Measurements from ENCODE around the gene ANKRD42. TPM values are rescaled to one million over a fixed set of nuclear protein-coding genes. Genes with fewer than 3 reads are reported as not detected.

ANKRD42 gene
- polyA plus RNA-seq, 2 of the 4 experiments (the other 2 are of a cell fraction), result 9.1 to 13.2 TPM

GRCh38 chr11:83235825-83236224 is 42.3 kb downstream of the ANKRD42 start:
- Histone ChIP-seq H3K4me2 (no peak overlapping the region), H3K27ac (no peak overlapping the region), H3K9me3 (no peaks in the 10 kb centered on the region), H3K4me3 (no peak overlapping the region), H3K4me1 (no peaks in the 10 kb centered on the region)
- 38% methylated on average over 1 of the region's 1 CpG for WGBS (ENCODE audit: missing lambda C conversion rate)
- ChIA-PET POLR2A (no interaction called here), CTCF (interaction anchor here (0.6 to 3.1 kb wide), 3 partner anchors 14 to 507 kb away, joined by 4 to 12 read pairs (median 4); no protein-coding TSS in a partner anchor)
- ATAC-seq (no peak), DNase-seq (ENCODE audit: low read depth in 1 of 2, low spot score in 1 of 2) (no peak), FAIRE-seq (no peak)
- TF ChIP-seq HEYL (CRISPR knock-in tag; IDR thresholded peaks at IDR 0.05), result no peak
- no peak for TF ChIP-seq EHF (CRISPR knock-in tag; IDR thresholded peaks at IDR 0.05)
- TF ChIP-seq TP53 (CRISPR knock-in tag; IDR thresholded peaks at IDR 0.05), result no peak
- no peak for TF ChIP-seq BHLHE40 (IDR thresholded peaks at IDR 0.05; ENCODE audit: low read depth, low read length)
- no peak for TF ChIP-seq ZNF302 (CRISPR knock-in tag; IDR thresholded peaks at IDR 0.05)
- TF ChIP-seq KDM5A (IDR thresholded peaks at IDR 0.05), result no peak
- no peak for TF ChIP-seq JUNB (IDR thresholded peaks at IDR 0.05)
- TF ChIP-seq HDAC2 (IDR thresholded peaks at IDR 0.05), result no peak
- TF ChIP-seq FOSL2 (IDR thresholded peaks at IDR 0.05), result no peak
- no peak for TF ChIP-seq FOSL2 (CRISPR knock-in tag; IDR thresholded peaks at IDR 0.05)
- TF ChIP-seq JUN (IDR thresholded peaks at IDR 0.05), result no peak

GRCh38 chr11:83238111-83238510 is 44.6 kb downstream of the ANKRD42 start:
- H3K9me3 ChIP-seq, result no peaks in the 10 kb centered on the region
- ChIA-PET CTCF (interaction anchor here (0.6 to 1.8 kb wide), 4 partner anchors 11 to 582 kb away, joined by 3 to 12 read pairs (median 4); no protein-coding TSS in a partner anchor), POLR2A (no interaction called here)
- no peak overlapping the region for H3K27ac ChIP-seq
- no peak for FAIRE-seq
- no peak for ATAC-seq
- H3K4me2 ChIP-seq, result no peak overlapping the region
- WGBS (ENCODE audit: missing lambda C conversion rate), result 33% methylated on average over 3 of the region's 3 CpGs
- no peaks in the 10 kb centered on the region for H3K4me1 ChIP-seq
- no peak overlapping the region for H3K4me3 ChIP-seq
- no peak for DNase-seq (ENCODE audit: low read depth in 1 of 2, low spot score in 1 of 2)
- TF ChIP-seq KDM1A (IDR thresholded peaks at IDR 0.05; ENCODE audit: low read depth) (no peak), ZFP36 (IDR thresholded peaks at IDR 0.05; ENCODE audit: borderline replicate concordance, partially characterized antibody) (no peak), BCL3 (IDR thresholded peaks at IDR 0.05) (no peak), JUN (IDR thresholded peaks at IDR 0.05) (no peak), POLR2AphosphoS2 (conservative IDR thresholded peaks at IDR 0.05; ENCODE audit: low read length) (no peak), EHF (CRISPR knock-in tag; IDR thresholded peaks at IDR 0.05) (no peak), MAZ (IDR thresholded peaks at IDR 0.05; ENCODE audit: borderline replicate concordance, low read depth, low read length) (no peak), ATOH8 (CRISPR knock-in tag; IDR thresholded peaks at IDR 0.05; ENCODE audit: low read depth) (no peak), CHD4 (IDR thresholded peaks at IDR 0.05; ENCODE audit: borderline replicate concordance) (no peak), HDAC2 (IDR thresholded peaks at IDR 0.05) (no peak), RNF2 (IDR thresholded peaks at IDR 0.05; ENCODE audit: borderline replicate concordance, low read depth) (no peak), PHF8 (IDR thresholded peaks at IDR 0.05; ENCODE audit: borderline replicate concordance, low read depth) (no peak), RAD21 (conservative IDR thresholded peaks at IDR 0.05 in 1 of 2, IDR thresholded peaks at IDR 0.05 in 1 of 2) (no peak), MYC (IDR thresholded peaks at IDR 0.05; ENCODE audit: borderline replicate concordance, low read length) (no peak), RARB (CRISPR knock-in tag; IDR thresholded peaks at IDR 0.05) (no peak), FOSL2 (IDR thresholded peaks at IDR 0.05) (no peak), FOSL2 (CRISPR knock-in tag; IDR thresholded peaks at IDR 0.05) (no peak), ZNF302 (CRISPR knock-in tag; IDR thresholded peaks at IDR 0.05) (no peak), HES2 (IDR thresholded peaks at IDR 0.05) (no peak), BHLHE40 (IDR thresholded peaks at IDR 0.05; ENCODE audit: low read depth, low read length) (no peak), RCOR1 (IDR thresholded peaks at IDR 0.05; ENCODE audit: low read depth, low read length) (no peak)

Measured in A549 (cell line).